Measurements from ENCODE around the gene DDI2. TPM values are rescaled to one million over a fixed set of nuclear protein-coding genes. Genes with fewer than 3 reads are reported as not detected.
"Not testable (repeated sequence)": the region's sequence is repeated elsewhere in the genome, so short reads cannot be mapped to it uniquely, and the experiment has no call there.

Gene DDI2
- 10 to 100 TPM; 13.4 to 26.2 (median 20.6) TPM for polyA plus RNA-seq (ENCODE audit: insufficient read length in 4 of 4)

- DNase-seq (ENCODE audit: low read depth in 4 of 4, low spot score in 2 of 4) = peak in 3 of 4 donors; percentile 88 to 97 (median 90)
Measured at GRCh38 chr1:15617173-15618076, at the start of gene DDI2. Gene DDI2 (plus strand): TSS chr1:15617458. CDS start chr1:15617671, 213 bp downstream.

- DNase-seq (ENCODE audit: low read depth in 4 of 4, low spot score in 2 of 4) = no peak
Measured at GRCh38 chr1:15568387-15569073, 48.7 kb upstream of the DDI2 start.

- DNase-seq (ENCODE audit: low read depth in 4 of 4, low spot score in 2 of 4) = no peak
Measured at GRCh38 chr1:15570861-15571260, 46.4 kb upstream of the DDI2 start.

- no peak for DNase-seq (ENCODE audit: low read depth in 4 of 4, low spot score in 2 of 4)
Measured at GRCh38 chr1:15571266-15571665, 46.0 kb upstream of the DDI2 start.

GRCh38 chr1:15573477-15573876 lies 43.8 kb upstream of the DDI2 start:
- no peak for DNase-seq (ENCODE audit: low read depth in 4 of 4, low spot score in 2 of 4)

- no peak for DNase-seq (ENCODE audit: low read depth in 4 of 4, low spot score in 2 of 4)
Measured at GRCh38 chr1:15574741-15575140, 42.5 kb upstream of the DDI2 start.

GRCh38 chr1:15575549-15576150 lies 41.6 kb upstream of the DDI2 start:
- DNase-seq (ENCODE audit: low read depth in 4 of 4, low spot score in 2 of 4) = no peak

GRCh38 chr1:15577691-15578090 lies 39.6 kb upstream of the DDI2 start:
- no peak for DNase-seq (ENCODE audit: low read depth in 4 of 4, low spot score in 2 of 4)

GRCh38 chr1:15578921-15579682 lies 38.2 kb upstream of the DDI2 start:
- DNase-seq (ENCODE audit: low read depth in 4 of 4, low spot score in 2 of 4) = no peak

- no peak for DNase-seq (ENCODE audit: low read depth in 4 of 4, low spot score in 2 of 4)
Measured at GRCh38 chr1:15579683-15580047, 37.6 kb upstream of the DDI2 start.

- DNase-seq (ENCODE audit: low read depth in 4 of 4, low spot score in 2 of 4) = no peak
Measured at GRCh38 chr1:15583016-15583706, 34.1 kb upstream of the DDI2 start.

- no peak for DNase-seq (ENCODE audit: low read depth in 4 of 4, low spot score in 2 of 4)
Measured at GRCh38 chr1:15584489-15585363, 32.5 kb upstream of the DDI2 start, which contains the start of gene AGMAT. Gene AGMAT (minus strand): TSS chr1:15585051. CDS start chr1:15584967, 84 bp downstream.

GRCh38 chr1:15592285-15592684 lies 25.0 kb upstream of the DDI2 start:
- DNase-seq (ENCODE audit: low read depth in 4 of 4, low spot score in 2 of 4) = no peak

GRCh38 chr1:15595809-15596617 lies 21.2 kb upstream of the DDI2 start:
- no peak for DNase-seq (ENCODE audit: low read depth in 4 of 4, low spot score in 2 of 4)

- no peak for DNase-seq (ENCODE audit: low read depth in 4 of 4, low spot score in 2 of 4)
Measured at GRCh38 chr1:15598436-15598835, 18.8 kb upstream of the DDI2 start.

- DNase-seq (ENCODE audit: low read depth in 4 of 4, low spot score in 2 of 4) = peak; percentile 84 to 95 (median 87)
Measured at GRCh38 chr1:15603050-15603965, 13.9 kb upstream of the DDI2 start.

GRCh38 chr1:15603966-15604282 lies 13.3 kb upstream of the DDI2 start:
- DNase-seq (ENCODE audit: low read depth in 4 of 4, low spot score in 2 of 4) = not testable (repeated sequence)
